ENCODE data around the gene CDA.

The CDA gene

GRCh38 chr1:20596106-20596505 is 7.2 kb downstream of the CDA start:
- Histone ChIP-seq H3K4me1 (ENCODE audit: control insufficient read depth in 1 of 2, insufficient read depth in 1 of 2, low read depth in 1 of 2, low read length in 1 of 2) (peaks cover 99% of the 10 kb centered on the region in 2 experiments), H3K9me3 (no peaks in the 10 kb centered on the region), H3K27ac (peak overlapping the region; percentile 98), H3K4me3 (ENCODE audit: low read depth in 1 of 2, low read length in 1 of 2) (peak overlapping the region; percentile 47 to 57), H3K36me3 (peaks cover 42% of the 10 kb centered on the region), H3K27me3 (no peaks in the 10 kb centered on the region)
- no peak for TF ChIP-seq CTCF (IDR thresholded peaks at IDR 0.05)

- Histone ChIP-seq H3K4me3 (ENCODE audit: low read depth in 1 of 2, low read length in 1 of 2) (peak overlapping the region; percentile 47 to 57), H3K27me3 (no peaks in the 10 kb centered on the region), H3K27ac (peak overlapping the region; percentile 98), H3K9me3 (no peaks in the 10 kb centered on the region), H3K4me1 (ENCODE audit: control insufficient read depth in 1 of 2, insufficient read depth in 1 of 2, low read depth in 1 of 2, low read length in 1 of 2) (peaks cover 99% of the 10 kb centered on the region in 2 experiments), H3K36me3 (peaks cover 46% of the 10 kb centered on the region)
- no peak for TF ChIP-seq CTCF (IDR thresholded peaks at IDR 0.05)
Observed at GRCh38 chr1:20597650-20598049, 8.8 kb downstream of the CDA start.

DNA sequence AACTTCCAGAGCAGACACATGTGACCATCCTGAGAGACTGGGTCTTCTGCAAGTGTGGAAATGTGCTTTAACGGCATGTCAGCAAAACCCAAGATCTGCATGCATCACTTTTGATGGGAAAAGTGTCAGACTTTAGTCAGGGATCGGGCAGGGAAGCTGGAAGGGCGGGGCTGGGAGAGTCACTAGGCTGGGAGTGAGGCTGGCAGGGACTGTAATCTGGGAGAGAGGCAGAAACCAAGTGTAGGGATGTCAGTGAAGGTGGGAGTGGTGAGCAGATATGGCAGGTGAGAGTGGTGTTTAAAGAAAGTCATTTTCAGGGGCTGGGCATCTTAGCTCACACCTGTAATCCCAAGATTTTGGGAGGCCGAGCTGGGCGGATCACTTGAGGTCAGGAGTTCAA is 11.3 kb downstream of the CDA start:
- Histone ChIP-seq H3K9me3 (no peaks in the 10 kb centered on the region), H3K27ac (peak overlapping the region; percentile 98), H3K4me3 (ENCODE audit: low read depth in 1 of 2, low read length in 1 of 2) (peak overlapping the region in 1 of 2 experiments; percentile 35), H3K27me3 (no peaks in the 10 kb centered on the region), H3K36me3 (peaks cover 29% of the 10 kb centered on the region), H3K4me1 (ENCODE audit: control insufficient read depth in 1 of 2, insufficient read depth in 1 of 2, low read depth in 1 of 2, low read length in 1 of 2) (peaks cover 99 to 100% of the 10 kb centered on the region in 2 experiments)
- no peak for TF ChIP-seq CTCF (IDR thresholded peaks at IDR 0.05)

GRCh38 chr1:20601129-20601825 is 12.4 kb downstream of the CDA start:
- H3K36me3 ChIP-seq: peaks cover 29% of the 10 kb centered on the region
- peak overlapping the region; percentile 98 for H3K27ac ChIP-seq
- H3K4me3 ChIP-seq (ENCODE audit: low read depth in 1 of 2, low read length in 1 of 2): peak overlapping the region in 1 of 2 experiments; percentile 18
- H3K9me3 ChIP-seq: no peaks in the 10 kb centered on the region
- H3K4me1 ChIP-seq (ENCODE audit: control insufficient read depth in 1 of 2, insufficient read depth in 1 of 2, low read depth in 1 of 2, low read length in 1 of 2): peaks cover 93 to 96% of the 10 kb centered on the region in 2 experiments
- no peaks in the 10 kb centered on the region for H3K27me3 ChIP-seq
- TF ChIP-seq CTCF (IDR thresholded peaks at IDR 0.05): no peak

DNA sequence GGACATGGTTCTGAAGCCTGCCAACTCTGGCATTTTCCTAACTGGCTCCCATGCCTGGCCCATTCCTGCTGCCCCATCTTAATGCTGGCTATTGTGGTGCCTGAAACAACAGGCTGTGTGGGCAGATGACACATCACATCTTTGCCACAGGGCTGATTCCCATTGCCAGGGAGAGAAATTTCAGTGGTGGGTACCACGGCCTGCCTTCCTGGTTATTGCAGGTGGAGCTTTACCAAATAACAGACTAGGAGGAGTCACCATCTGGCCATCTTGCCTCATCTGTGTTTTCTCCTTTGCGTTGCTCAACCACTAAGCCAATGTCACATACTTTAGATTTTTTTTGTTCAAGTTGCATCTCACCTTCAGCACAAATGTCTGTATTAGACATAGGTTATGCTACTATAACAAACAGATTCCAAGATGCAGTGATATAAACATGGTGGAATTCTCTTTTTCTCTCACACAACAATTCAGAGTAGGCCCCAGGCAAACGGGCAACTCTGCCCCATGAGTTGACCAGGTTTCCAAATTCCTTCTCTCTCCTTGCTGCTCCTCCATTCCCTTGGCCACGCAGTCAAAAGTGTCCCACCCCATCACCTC is 14.1 kb downstream of the CDA start:
- Histone ChIP-seq H3K4me1 (ENCODE audit: control insufficient read depth in 1 of 2, insufficient read depth in 1 of 2, low read depth in 1 of 2, low read length in 1 of 2) (peaks cover 93 to 96% of the 10 kb centered on the region in 2 experiments), H3K27ac (peak overlapping the region; percentile 98), H3K27me3 (no peaks in the 10 kb centered on the region), H3K4me3 (ENCODE audit: low read depth in 1 of 2, low read length in 1 of 2) (peak overlapping the region; percentile 42 to 60), H3K9me3 (no peaks in the 10 kb centered on the region), H3K36me3 (peaks cover 46% of the 10 kb centered on the region)
- no peak for TF ChIP-seq CTCF (IDR thresholded peaks at IDR 0.05)

Data from neutrophil (primary cell).